Mesenchymal stem cell (in vitro differentiated cells and primary cell): ENCODE measurements around the gene CYP27B1.
A peak's percentile ranks its signal among the peaks of the same experiment; 100 is the strongest.
"Not testable (repeated sequence)": the region's sequence is repeated elsewhere in the genome, so short reads cannot be mapped to it uniquely, and the experiment has no call there.

Experiments
- DNase-seq: peaks from one replicate; pipeline ENCODE4 v3.0.0-alpha.2; 2013
- H2AFZ ChIP-seq: one replicate; pipeline ENCODE4 v1.6.1; 2013; ENCODE audit warnings: low read depth, mild to moderate bottlenecking, control low read depth, inconsistent platforms, low read length, moderate library complexity
- H2AK5ac ChIP-seq: 2 replicates; pipeline ENCODE4 v1.6.1; 2013; ENCODE audit warnings: low read length, moderate library complexity, mild to moderate bottlenecking, inconsistent platforms; ENCODE audit not compliant: severe bottlenecking
- H2BK120ac ChIP-seq: one replicate; pipeline ENCODE4 v1.6.1; 2013; ENCODE audit warnings: low read depth, mild to moderate bottlenecking, inconsistent platforms, low read length, moderate library complexity
- H2BK12ac ChIP-seq, 2 experiments: one replicate each; pipeline ENCODE4 v1.6.1; 2013; ENCODE audit warnings: inconsistent platforms in 2 of 2, low read length in 2 of 2, mild to moderate bottlenecking in 2 of 2, moderate library complexity in 2 of 2, control low read depth in 1 of 2
- H2BK15ac ChIP-seq: one replicate; pipeline ENCODE4 v1.6.1; 2013; ENCODE audit warnings: mild to moderate bottlenecking, low read depth, inconsistent platforms; ENCODE audit not compliant: poor library complexity, severe bottlenecking
- H2BK5ac ChIP-seq: 2 replicates; pipeline ENCODE4 v1.6.1; 2013; ENCODE audit warnings: low read depth, mild to moderate bottlenecking, low read length, control low read depth, inconsistent platforms; ENCODE audit not compliant: poor library complexity, severe bottlenecking
- H3K14ac ChIP-seq, 2 experiments: one replicate each; pipeline ENCODE4 v1.6.1; 2013; ENCODE audit warnings: inconsistent platforms in 2 of 2, low read length in 2 of 2, control low read depth in 1 of 2, mild to moderate bottlenecking in 1 of 2, moderate library complexity in 1 of 2
- H3K18ac ChIP-seq, 2 experiments: one replicate each; pipeline ENCODE4 v1.6.1; 2013; ENCODE audit warnings: inconsistent platforms in 2 of 2, low read length in 2 of 2, control low read depth in 1 of 2, low read depth in 1 of 2, mild to moderate bottlenecking in 1 of 2
- H3K23ac ChIP-seq, 2 experiments: one replicate each; pipeline ENCODE4 v1.6.1; 2013; ENCODE audit warnings: inconsistent platforms in 2 of 2, low read length in 2 of 2, mild to moderate bottlenecking in 2 of 2, moderate library complexity in 2 of 2, control low read depth in 1 of 2
- H3K27ac ChIP-seq: 2 replicates; pipeline ENCODE4 v1.5.1; 2013; ENCODE audit warnings: mild to moderate bottlenecking, moderate library complexity, low read length, control low read depth, inconsistent platforms; ENCODE audit not compliant: poor library complexity, severe bottlenecking
- H3K27me3 ChIP-seq, 2 experiments: 2 replicates each; pipeline versions ENCODE4 v1.6.1 to v1.7.0; 2013; ENCODE audit warnings: low read length in 2 of 2, mild to moderate bottlenecking in 2 of 2, moderate library complexity in 2 of 2, control low read depth in 1 of 2, inconsistent platforms in 1 of 2; ENCODE audit not compliant: control insufficient read depth in 1 of 2, insufficient read depth in 1 of 2
- H3K36me3 ChIP-seq, 2 experiments: 2 replicates each; pipeline versions ENCODE4 v1.6.1 to v1.7.0; 2013; ENCODE audit warnings: low read length in 2 of 2, control low read depth in 1 of 2, inconsistent platforms in 1 of 2, low read depth in 1 of 2, mild to moderate bottlenecking in 1 of 2; ENCODE audit not compliant: insufficient read depth in 2 of 2, control insufficient read depth in 1 of 2
- H3K4ac ChIP-seq, 2 experiments: one replicate each; pipeline ENCODE4 v1.6.1; 2013; ENCODE audit warnings: inconsistent platforms in 2 of 2, low read length in 2 of 2, mild to moderate bottlenecking in 2 of 2, moderate library complexity in 2 of 2, control low read depth in 1 of 2, low read depth in 1 of 2
- H3K4me1 ChIP-seq: 2 replicates; pipeline ENCODE4 v1.6.1; 2013; ENCODE audit warnings: low read depth, low read length, control low read depth; ENCODE audit not compliant: control insufficient read depth, insufficient read depth
- H3K4me2 ChIP-seq: 2 replicates; pipeline ENCODE4 v1.6.1; 2013; ENCODE audit warnings: low read length, mild to moderate bottlenecking, inconsistent platforms; ENCODE audit not compliant: poor library complexity, severe bottlenecking
- H3K4me3 ChIP-seq, 2 experiments: 2 replicates each; pipeline versions ENCODE4 v1.5.1 to v1.7.0; 2013; ENCODE audit warnings: low read length in 2 of 2, mild to moderate bottlenecking in 2 of 2, control low read depth in 1 of 2, low read depth in 1 of 2; ENCODE audit not compliant: insufficient read depth in 1 of 2
- H3K79me1 ChIP-seq: replicated peaks from 2 replicates; pipeline ENCODE4 v1.6.1; 2013; ENCODE audit warnings: mild to moderate bottlenecking, control low read depth, low read length, inconsistent platforms; ENCODE audit not compliant: poor library complexity, severe bottlenecking
- H3K9ac ChIP-seq: 2 replicates; pipeline ENCODE4 v1.7.0; 2013; ENCODE audit warnings: mild to moderate bottlenecking, low read length, moderate library complexity
- H3K9me3 ChIP-seq: 2 replicates; pipeline ENCODE4 v1.7.0; 2013; ENCODE audit warnings: mild to moderate bottlenecking, low read length; ENCODE audit not compliant: control insufficient read depth
- H4K8ac ChIP-seq: one replicate; pipeline ENCODE4 v1.6.1; 2013; ENCODE audit warnings: inconsistent platforms, mild to moderate bottlenecking, low read length, moderate library complexity
- H4K91ac ChIP-seq: one replicate; pipeline ENCODE4 v1.6.1; 2013; ENCODE audit warnings: mild to moderate bottlenecking, low read length, inconsistent platforms
- WGBS: methylation state at CpG from one replicate; pipeline ENCODE4 v1.1.7; 2013; ENCODE audit warnings: mixed read lengths; 5-methylcytosine and 5-hydroxymethylcytosine counted together

Gene CYP27B1

DNA sequence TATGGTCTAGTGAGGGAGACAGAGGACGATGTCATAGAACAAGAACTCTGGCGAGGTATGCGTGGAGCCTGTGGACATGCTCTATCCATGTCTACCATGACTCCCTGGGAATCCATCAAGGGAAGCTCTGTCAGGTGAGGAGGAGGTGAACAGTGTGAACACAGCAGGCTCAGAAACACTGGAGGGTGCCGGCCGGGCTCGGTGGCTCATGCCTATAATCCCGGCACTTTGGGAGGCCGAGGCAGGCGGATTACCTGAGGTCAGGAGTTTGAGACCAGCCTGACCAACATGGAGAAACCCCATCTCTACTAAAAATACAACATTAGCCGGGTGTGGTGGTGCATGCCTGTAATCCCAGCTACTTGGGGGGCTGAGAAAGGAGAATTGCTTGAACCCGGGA lies 7.8 kb upstream of the CYP27B1 start:
- H2BK15ac ChIP-seq, H3K4me2 ChIP-seq, H3K4ac ChIP-seq, H3K23ac ChIP-seq, DNase-seq, H2BK120ac ChIP-seq, H2AFZ ChIP-seq, H3K4me3 ChIP-seq, H3K9me3 ChIP-seq, H2AK5ac ChIP-seq, H4K8ac ChIP-seq, H3K27me3 ChIP-seq, H2BK5ac ChIP-seq, H3K14ac ChIP-seq, H3K27ac ChIP-seq, H4K91ac ChIP-seq, H3K18ac ChIP-seq, H3K9ac ChIP-seq, H2BK12ac ChIP-seq: not testable (repeated sequence)
- 99% methylated on average over 9 of the region's 11 CpGs for WGBS
- H3K4me1 ChIP-seq, result peaks cover 12% of the 10 kb centered on the region
- peaks cover 14% of the 10 kb centered on the region for H3K79me1 ChIP-seq
- H3K36me3 ChIP-seq, result peaks cover 11 to 42% of the 10 kb centered on the region in 2 experiments

- Histone ChIP-seq H2BK12ac (peak within 1 kb of the TSS; percentile 23 to 91), H3K4me2 (peak within 1 kb of the TSS; percentile 99), H4K8ac (peak within 1 kb of the TSS; percentile 73), H3K27me3 (peaks cover 0 to 2% of the 10 kb centered on the region in 2 experiments), H3K4me1 (peaks cover 12% of the 10 kb centered on the region), H2BK15ac (peak within 1 kb of the TSS; percentile 30), H3K23ac (peak within 1 kb of the TSS in 1 of 2 experiments; percentile 23), H2BK120ac (no peak within 1 kb of the TSS), H3K36me3 (peaks cover 25 to 56% of the 10 kb centered on the region in 2 experiments), H3K79me1 (peaks cover 15% of the 10 kb centered on the region), H4K91ac (peak within 1 kb of the TSS; percentile 91), H2AK5ac (no peak within 1 kb of the TSS), H3K9ac (peak within 1 kb of the TSS; percentile 95), H3K9me3 (no peaks in the 10 kb centered on the region), H2AFZ (peak within 1 kb of the TSS; percentile 74), H3K18ac (peak within 1 kb of the TSS; percentile 68 to 99), H3K27ac (peak within 1 kb of the TSS; percentile 89), H2BK5ac (no peak within 1 kb of the TSS), H3K4me3 (peak within 1 kb of the TSS; percentile 70 to 98), H3K14ac (peak within 1 kb of the TSS in 1 of 2 experiments; percentile 46), H3K4ac (peak within 1 kb of the TSS; percentile 39 to 97)
- peak; percentile 79 for DNase-seq
- 1% methylated on average over 59 of the region's 67 CpGs for WGBS
These were observed 5.8 kb upstream of the CYP27B1 start, which contains the start of gene EEF1AKMT3 for GRCh38 chr12:57772429-57773322. Gene EEF1AKMT3 (plus strand): TSS chr12:57772614. CDS start chr12:57772725, 111 bp downstream.

DNA sequence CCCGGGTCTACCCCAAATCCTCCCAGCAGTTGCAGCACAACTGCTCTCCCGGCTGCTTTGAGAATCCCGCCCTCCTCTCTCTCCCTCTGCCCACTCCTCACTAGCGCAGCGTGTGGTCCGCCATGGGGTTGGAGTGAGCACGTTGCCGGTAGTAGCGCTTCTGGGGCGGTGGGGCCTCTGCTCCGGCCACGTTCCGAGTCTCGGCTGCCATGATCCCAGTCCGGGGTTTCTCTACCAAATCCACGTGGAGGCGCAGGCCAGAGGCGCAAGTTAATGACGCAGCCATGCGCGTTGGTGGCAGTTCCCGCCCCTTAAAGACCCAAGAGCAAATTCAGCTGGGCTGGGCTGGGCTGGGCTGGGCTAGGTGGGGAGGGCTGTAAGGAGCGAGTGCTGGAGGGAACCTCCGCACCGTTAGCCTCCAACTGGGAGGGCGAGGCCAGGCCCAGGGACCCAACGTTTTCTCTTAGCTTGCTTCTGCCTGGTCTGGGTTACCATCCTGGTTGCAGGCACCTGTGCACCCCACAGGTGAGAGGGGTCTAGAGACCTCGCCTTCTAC lies 5.1 kb upstream of the CYP27B1 start, which contains the start of gene METTL1:
METTL1 (minus strand) TSS at position 233 of the 556 bp plus-strand sequence; CDS start at position 211, 22 bp downstream.
- H2AK5ac ChIP-seq, result no peak within 1 kb of the TSS
- peaks cover 7 to 9% of the 10 kb centered on the region in 2 experiments for H3K27me3 ChIP-seq
- H3K4me1 ChIP-seq, result peaks cover 13% of the 10 kb centered on the region
- H2BK120ac ChIP-seq, result no peak within 1 kb of the TSS
- H3K9me3 ChIP-seq, result no peaks in the 10 kb centered on the region
- peaks cover 15% of the 10 kb centered on the region for H3K79me1 ChIP-seq
- H3K27ac ChIP-seq, result peak within 1 kb of the TSS; percentile 89
- H3K4ac ChIP-seq, result peak within 1 kb of the TSS; percentile 39 to 97
- peak within 1 kb of the TSS; percentile 70 to 98 for H3K4me3 ChIP-seq
- peak within 1 kb of the TSS; percentile 95 for H3K9ac ChIP-seq
- peaks cover 25 to 50% of the 10 kb centered on the region in 2 experiments for H3K36me3 ChIP-seq
- H2AFZ ChIP-seq, result peak within 1 kb of the TSS; percentile 74
- DNase-seq, result peak; percentile 98
- H2BK12ac ChIP-seq, result peak within 1 kb of the TSS; percentile 23 to 91
- H2BK15ac ChIP-seq, result peak within 1 kb of the TSS; percentile 30
- peak within 1 kb of the TSS; percentile 91 for H4K91ac ChIP-seq
- peak within 1 kb of the TSS in 1 of 2 experiments; percentile 23 for H3K23ac ChIP-seq
- H4K8ac ChIP-seq, result peak within 1 kb of the TSS; percentile 73
- peak within 1 kb of the TSS in 1 of 2 experiments; percentile 46 for H3K14ac ChIP-seq
- peak within 1 kb of the TSS; percentile 99 for H3K4me2 ChIP-seq
- peak within 1 kb of the TSS; percentile 68 to 99 for H3K18ac ChIP-seq
- no peak within 1 kb of the TSS for H2BK5ac ChIP-seq
- WGBS, result under 1% methylated on average over 23 of the region's 28 CpGs
